ENCODE data around the gene ZMIZ1. TPM values are rescaled to one million over a fixed set of nuclear protein-coding genes. Genes with fewer than 3 reads are reported as not detected.

Gene ZMIZ1
- total RNA-seq, 6 donors from 2014 or later = 51.0 to 99.2 (median 91.8) TPM

- Histone ChIP-seq H3K9me3 (no peaks in the 10 kb centered on the region), H3K4me1 (peaks cover 71 to 94% (median 85%) of the 10 kb centered on the region in 4 donors), H3K27me3 (no peaks in the 10 kb centered on the region), H3K4me3 (no peak overlapping the region), H3K36me3 (peaks cover 2 to 13% (median 8%) of the 10 kb centered on the region in 4 donors), H3K27ac (peak overlapping the region; percentile 80 to 92 (median 86))
- TF ChIP-seq CTCF (IDR thresholded peaks at IDR 0.05) = no peak
- no peak for TF ChIP-seq POLR2A (IDR thresholded peaks at IDR 0.05)
- TF ChIP-seq EP300 (IDR thresholded peaks at IDR 0.05) = no peak
- no peak for TF ChIP-seq POLR2AphosphoS5 (IDR thresholded peaks at IDR 0.05)
- ATAC-seq (ENCODE audit: low FRiP score in 2 of 2) = peak in 1 of 2 donors; percentile 2
- no peak for DNase-seq
- WGBS, 2 donors = 29% methylated on average over 8 of the region's 8 CpGs; no CpG with 5 or more reads in 1 of the 2 donors
Measured at GRCh38 chr10:79137300-79137756, 68.6 kb downstream of the ZMIZ1 start.

- Histone ChIP-seq H3K27ac (peak overlapping the region; percentile 80 to 92 (median 86)), H3K36me3 (peaks cover 2 to 18% (median 10%) of the 10 kb centered on the region in 4 donors), H3K4me1 (peaks cover 69 to 94% (median 86%) of the 10 kb centered on the region in 4 donors), H3K4me3 (no peak overlapping the region), H3K27me3 (no peaks in the 10 kb centered on the region), H3K9me3 (no peaks in the 10 kb centered on the region)
- DNase-seq = peak in 1 of 2 donors; percentile 56
- TF ChIP-seq CTCF (IDR thresholded peaks at IDR 0.05) (no peak), POLR2A (IDR thresholded peaks at IDR 0.05) (no peak), POLR2AphosphoS5 (IDR thresholded peaks at IDR 0.05) (peak in 1 of 2 donors; percentile 39)
- ATAC-seq (ENCODE audit: low FRiP score in 2 of 2) = peak; percentile 14 to 28
- WGBS, 2 donors = 21% methylated on average over 13 of the region's 13 CpGs; no CpG with 5 or more reads in 1 of the 2 donors
Measured at GRCh38 chr10:79137826-79138225, 69.1 kb downstream of the ZMIZ1 start.

- Histone ChIP-seq H3K27me3 (no peaks in the 10 kb centered on the region), H3K4me1 (peaks cover 66 to 91% (median 86%) of the 10 kb centered on the region in 4 donors), H3K9me3 (no peaks in the 10 kb centered on the region), H3K36me3 (peaks cover 2 to 26% (median 17%) of the 10 kb centered on the region in 4 donors), H3K4me3 (no peak overlapping the region), H3K27ac (peak overlapping the region; percentile 80 to 92 (median 86))
- ATAC-seq (ENCODE audit: low FRiP score in 2 of 2) (no peak), DNase-seq (no peak)
- WGBS, 2 donors = 81 to 88% methylated on average over 5 of the region's 5 CpGs
- no peak for TF ChIP-seq POLR2A (IDR thresholded peaks at IDR 0.05)
- TF ChIP-seq EP300 (IDR thresholded peaks at IDR 0.05) = no peak
- TF ChIP-seq POLR2AphosphoS5 (IDR thresholded peaks at IDR 0.05) = no peak
- TF ChIP-seq CTCF (IDR thresholded peaks at IDR 0.05) = no peak
Measured at GRCh38 chr10:79138449-79139123, 69.8 kb downstream of the ZMIZ1 start.

- ATAC-seq (ENCODE audit: low FRiP score in 2 of 2) = peak; percentile 41 to 71
- H3K27ac ChIP-seq = peak overlapping the region; percentile 80 to 92 (median 86)
- 29 to 32% methylated on average over 25 to 26 of the region's 26 CpGs for WGBS, 2 donors
- TF ChIP-seq POLR2AphosphoS5 (IDR thresholded peaks at IDR 0.05) = peak; percentile 47 to 63
- peak in 2 of 4 donors; percentile 9 to 34 for TF ChIP-seq EP300 (IDR thresholded peaks at IDR 0.05)
- peak in 1 of 4 donors; percentile 18 for TF ChIP-seq POLR2A (IDR thresholded peaks at IDR 0.05)
- TF ChIP-seq CTCF (IDR thresholded peaks at IDR 0.05) = no peak
- no peak overlapping the region for H3K4me3 ChIP-seq
- peaks cover 71 to 92% (median 88%) of the 10 kb centered on the region in 4 donors for H3K4me1 ChIP-seq
- H3K36me3 ChIP-seq = peaks cover 2 to 26% (median 17%) of the 10 kb centered on the region in 4 donors
- H3K9me3 ChIP-seq = no peaks in the 10 kb centered on the region
- DNase-seq = peak in 1 of 2 donors; percentile 71
- H3K27me3 ChIP-seq = no peaks in the 10 kb centered on the region
Measured at GRCh38 chr10:79139124-79139835, 70.5 kb downstream of the ZMIZ1 start.
